Endothelial cell (in vitro differentiated cells): ENCODE measurements around the gene FADD. TPM values are rescaled to one million over a fixed set of nuclear protein-coding genes. Genes with fewer than 3 reads are reported as not detected.

ENCODE experiments used
- DNase-seq: peaks from one replicate; pipeline ENCODE4 v3.0.0; 2021; ENCODE audit warnings: low spot score
- H3K27ac Mint-ChIP-seq: one replicate; pipeline ENCODE4 v1.8.0; 2021; ENCODE audit warnings: mixed read lengths, inconsistent platforms; ENCODE audit not compliant: unreplicated experiment
- H3K27me3 Mint-ChIP-seq: one replicate; pipeline ENCODE4 v1.8.0; 2021; ENCODE audit warnings: mild to moderate bottlenecking, moderate library complexity, mixed read lengths, inconsistent platforms; ENCODE audit not compliant: unreplicated experiment
- H3K36me3 Mint-ChIP-seq: one replicate; pipeline ENCODE4 v1.8.0; 2021; ENCODE audit warnings: mild to moderate bottlenecking, low read depth, mixed read lengths, inconsistent platforms; ENCODE audit not compliant: unreplicated experiment
- H3K4me1 Mint-ChIP-seq: one replicate; pipeline ENCODE4 v1.8.0; 2021; ENCODE audit warnings: mild to moderate bottlenecking, mixed read lengths, inconsistent platforms; ENCODE audit not compliant: unreplicated experiment
- H3K4me3 Mint-ChIP-seq: one replicate; pipeline ENCODE4 v1.8.0; 2021; ENCODE audit warnings: mild to moderate bottlenecking, mixed read lengths, inconsistent platforms; ENCODE audit not compliant: unreplicated experiment
- H3K9me3 Mint-ChIP-seq: one replicate; pipeline ENCODE4 v1.8.0; 2021; ENCODE audit warnings: mixed read lengths, inconsistent platforms; ENCODE audit not compliant: unreplicated experiment
- total RNA-seq: library from RNA; stranded (reverse); fragmentation: NEBNext Ultra II Directional; extraction: Animal tissue kit (Norgen Biotek cat#: 25700); gene quantifications from one replicate; pipeline ENCODE4 v1.2.1, GENCODE V29; 2021; ENCODE audit not compliant: unreplicated experiment
- TF ChIP-seq, protein P1 (sequence below): fragments of 200-600 bp; sonication (generic); IDR thresholded peaks from one replicate; pipeline ENCODE4 v1.5.0; 2021; ENCODE audit warnings: antibody characterized with exemption; ENCODE audit not compliant: unreplicated experiment

Gene FADD
- total RNA-seq, 1 donor from 2014 or later: 30.3 TPM

GRCh38 chr11:70176940-70177689, 26.0 kb upstream of the FADD start:
- H3K36me3 Mint-ChIP-seq: no peaks in the 10 kb centered on the region
- peak; percentile 81 for DNase-seq
- peaks cover 14% of the 10 kb centered on the region for H3K4me1 Mint-ChIP-seq
- H3K27me3 Mint-ChIP-seq: peaks cover 5% of the 10 kb centered on the region
- H3K27ac Mint-ChIP-seq: no peak overlapping the region
- H3K9me3 Mint-ChIP-seq: no peaks in the 10 kb centered on the region
- TF ChIP-seq, protein P1, sequence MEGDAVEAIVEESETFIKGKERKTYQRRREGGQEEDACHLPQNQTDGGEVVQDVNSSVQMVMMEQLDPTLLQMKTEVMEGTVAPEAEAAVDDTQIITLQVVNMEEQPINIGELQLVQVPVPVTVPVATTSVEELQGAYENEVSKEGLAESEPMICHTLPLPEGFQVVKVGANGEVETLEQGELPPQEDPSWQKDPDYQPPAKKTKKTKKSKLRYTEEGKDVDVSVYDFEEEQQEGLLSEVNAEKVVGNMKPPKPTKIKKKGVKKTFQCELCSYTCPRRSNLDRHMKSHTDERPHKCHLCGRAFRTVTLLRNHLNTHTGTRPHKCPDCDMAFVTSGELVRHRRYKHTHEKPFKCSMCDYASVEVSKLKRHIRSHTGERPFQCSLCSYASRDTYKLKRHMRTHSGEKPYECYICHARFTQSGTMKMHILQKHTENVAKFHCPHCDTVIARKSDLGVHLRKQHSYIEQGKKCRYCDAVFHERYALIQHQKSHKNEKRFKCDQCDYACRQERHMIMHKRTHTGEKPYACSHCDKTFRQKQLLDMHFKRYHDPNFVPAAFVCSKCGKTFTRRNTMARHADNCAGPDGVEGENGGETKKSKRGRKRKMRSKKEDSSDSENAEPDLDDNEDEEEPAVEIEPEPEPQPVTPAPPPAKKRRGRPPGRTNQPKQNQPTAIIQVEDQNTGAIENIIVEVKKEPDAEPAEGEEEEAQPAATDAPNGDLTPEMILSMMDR: peak; percentile 75
- H3K4me3 Mint-ChIP-seq: no peak overlapping the region

DNA sequence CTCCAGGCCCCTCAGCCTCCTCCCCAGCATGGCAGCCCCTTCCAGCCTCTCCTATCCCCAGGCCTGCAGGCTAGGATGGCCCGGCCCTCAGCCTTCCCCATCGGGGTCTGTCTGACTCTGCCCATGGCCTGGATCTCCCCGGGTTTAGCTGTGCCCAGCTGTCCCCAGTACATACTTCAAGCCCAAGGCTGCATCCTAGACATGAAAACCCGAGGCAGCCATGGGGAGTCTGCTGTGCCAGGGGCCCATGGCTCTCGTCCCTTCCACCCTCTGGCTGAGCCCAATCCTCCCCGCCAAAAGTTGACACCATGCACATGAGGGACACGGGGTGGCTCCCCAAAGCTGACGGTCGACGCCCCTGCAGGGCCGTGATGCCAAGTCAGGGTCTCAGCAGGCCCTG, 22.2 kb upstream of the FADD start:
- Mint-ChIP-seq H3K27me3 (peaks cover 5% of the 10 kb centered on the region), H3K4me1 (peaks cover under 1% of the 10 kb centered on the region), H3K36me3 (no peaks in the 10 kb centered on the region), H3K9me3 (no peaks in the 10 kb centered on the region), H3K27ac (no peak overlapping the region), H3K4me3 (no peak overlapping the region)
- DNase-seq: no peak
- TF ChIP-seq, protein P1: no peak

DNA sequence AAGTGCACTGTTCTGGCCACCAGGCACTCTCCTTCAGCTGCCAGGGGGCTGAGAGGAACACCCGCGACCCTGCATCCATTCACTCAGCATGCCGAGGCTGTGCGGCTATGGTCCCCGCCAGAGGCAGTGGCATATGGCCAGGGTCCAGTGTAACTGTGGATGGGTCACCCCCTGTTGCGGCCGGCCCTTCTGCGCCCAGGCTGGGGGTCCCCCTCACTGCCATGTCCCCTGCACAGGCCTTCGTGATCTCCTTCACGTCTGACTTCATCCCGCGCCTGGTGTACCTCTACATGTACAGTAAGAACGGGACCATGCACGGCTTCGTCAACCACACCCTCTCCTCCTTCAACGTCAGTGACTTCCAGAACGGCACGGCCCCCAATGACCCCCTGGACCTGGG, 20.8 kb upstream of the FADD start:
- Mint-ChIP-seq H3K9me3 (no peaks in the 10 kb centered on the region), H3K4me1 (no peaks in the 10 kb centered on the region), H3K4me3 (no peak overlapping the region), H3K27ac (no peak overlapping the region), H3K27me3 (no peaks in the 10 kb centered on the region), H3K36me3 (no peaks in the 10 kb centered on the region)
- no peak for DNase-seq
- TF ChIP-seq, protein P1: no peak

DNA sequence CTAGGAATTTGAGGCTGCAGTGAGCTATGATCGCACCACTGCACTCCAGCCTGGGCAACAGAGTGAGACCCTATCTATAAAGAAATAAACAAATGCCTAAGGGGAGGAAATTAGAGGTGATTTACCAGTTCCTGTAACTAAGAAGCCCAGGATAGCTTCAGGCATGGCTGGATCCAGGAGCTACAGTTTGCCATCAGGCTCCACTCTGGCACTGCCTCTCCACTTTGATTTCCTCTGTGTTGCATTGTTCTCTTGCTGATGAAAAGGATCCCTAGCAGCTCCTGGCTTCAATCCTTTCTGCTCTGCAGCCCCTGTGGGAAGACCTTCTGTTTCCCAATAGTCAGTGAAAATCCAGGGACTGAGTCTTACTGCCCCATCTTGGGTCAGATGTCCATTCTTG, 20.1 kb upstream of the FADD start:
- H3K9me3 Mint-ChIP-seq: no peaks in the 10 kb centered on the region
- H3K4me1 Mint-ChIP-seq: no peaks in the 10 kb centered on the region
- no peak overlapping the region for H3K27ac Mint-ChIP-seq
- H3K4me3 Mint-ChIP-seq: no peak overlapping the region
- no peak for DNase-seq
- H3K36me3 Mint-ChIP-seq: no peaks in the 10 kb centered on the region
- TF ChIP-seq, protein P1: no peak
- no peaks in the 10 kb centered on the region for H3K27me3 Mint-ChIP-seq

DNA sequence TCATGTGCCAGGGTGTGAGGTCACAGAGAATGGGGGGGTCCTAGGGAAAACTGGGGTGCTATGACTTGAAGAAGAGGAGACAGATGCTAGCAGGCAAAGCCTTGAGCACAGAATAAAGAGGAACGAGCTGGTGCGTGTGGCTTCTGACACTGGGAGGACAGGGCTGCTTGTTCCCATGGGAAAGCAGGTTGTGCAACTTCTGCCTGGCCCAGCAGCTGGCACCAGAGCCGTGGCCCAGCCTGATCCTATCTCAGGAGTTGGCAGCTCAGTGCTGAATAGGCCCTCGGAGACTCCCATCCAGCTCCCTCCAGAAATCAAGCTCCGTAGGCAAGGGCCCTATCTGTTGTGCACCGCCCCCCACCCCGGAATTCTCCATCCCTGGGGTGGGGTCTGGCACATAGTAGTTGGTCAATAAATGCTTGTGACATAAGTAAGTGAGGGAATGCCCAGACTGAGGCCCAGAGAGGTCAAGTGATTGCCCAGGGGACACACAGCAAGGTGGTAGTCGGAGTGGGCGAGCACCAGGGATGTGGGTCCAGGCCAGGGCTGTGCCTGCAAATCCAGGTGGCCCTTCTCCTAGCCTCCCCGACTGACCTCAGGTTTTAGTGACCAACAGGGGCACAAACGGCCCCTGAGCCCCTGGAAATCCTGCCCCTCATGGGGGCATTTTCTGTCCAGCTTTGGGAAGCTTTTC, 19.5 kb upstream of the FADD start:
- Mint-ChIP-seq H3K27me3 (no peaks in the 10 kb centered on the region), H3K36me3 (no peaks in the 10 kb centered on the region), H3K9me3 (no peaks in the 10 kb centered on the region), H3K4me3 (no peak overlapping the region), H3K27ac (no peak overlapping the region), H3K4me1 (no peaks in the 10 kb centered on the region)
- no peak for DNase-seq
- TF ChIP-seq, protein P1: no peak
